AG09319 (cell line): Measurements from ENCODE around the gene FUT3.

ENCODE experiments used
- DNase-seq: peaks from one replicate; pipeline ENCODE4 v3.0.0-alpha.2; 2010; ENCODE audit warnings: low read depth; ENCODE audit errors: extremely low read depth
- CTCF ChIP-seq: IDR thresholded peaks from 2 replicates; pipeline ENCODE4 v1.5.1; 2011; ENCODE audit warnings: low read depth, mild to moderate bottlenecking, inconsistent platforms, low read length, moderate library complexity

Gene FUT3

GRCh38 chr19:5805462-5806132 lies 45.7 kb downstream of the FUT3 start:
- DNase-seq, result no peak
- peak; percentile 69 for TF ChIP-seq CTCF

- no peak for TF ChIP-seq CTCF
- DNase-seq, result no peak
Observed at GRCh38 chr19:5804516-5805461, 46.5 kb downstream of the FUT3 start, which contains the start of gene NRTN. TSS of gene NRTN (plus strand) at chr19:5805067. CDS start at chr19:5824166, 19,099 bp downstream.

GRCh38 chr19:5803752-5804515 lies 47.3 kb downstream of the FUT3 start:
- TF ChIP-seq CTCF, result peak; percentile 87

GRCh38 chr19:5803441-5803751 lies 47.9 kb downstream of the FUT3 start:
- no peak for TF ChIP-seq CTCF

More at GRCh38 chr19:5803752-5804515, 47.3 kb downstream of the FUT3 start:
- peak; percentile 37 for DNase-seq

GRCh38 chr19:5801796-5802619 lies 49.2 kb downstream of the FUT3 start:
- TF ChIP-seq CTCF, result no peak
- DNase-seq, result no peak

More at GRCh38 chr19:5803441-5803751, 47.9 kb downstream of the FUT3 start:
- DNase-seq, result no peak

- no peak for DNase-seq
- TF ChIP-seq CTCF, result no peak
Observed at GRCh38 chr19:5800361-5801270, 50.6 kb downstream of the FUT3 start.
